Measurements from ENCODE around the gene MPI. TPM values are rescaled to one million over a fixed set of nuclear protein-coding genes. Genes with fewer than 3 reads are reported as not detected.

The MPI gene
- total RNA-seq, 1 experiment from 2014 or later = 57.5 TPM

GRCh38 chr15:74840851-74841775, 48.7 kb upstream of the MPI start:
- Histone ChIP-seq H2AK5ac (ENCODE audit: insufficient read length, low read length) (no peak overlapping the region), H3K14ac (ENCODE audit: insufficient read depth, low read length) (no peak overlapping the region), H4K5ac (ENCODE audit: insufficient read length, low read depth, low read length) (no peak overlapping the region), H3K4me1 (ENCODE audit: insufficient read depth, low read length) (no peaks in the 10 kb centered on the region; the same call in 1 of the 2 replicates), H4K91ac (ENCODE audit: insufficient read length, low read depth, low read length) (no peak overlapping the region), H4K20me1 (ENCODE audit: control insufficient read depth, insufficient read depth, insufficient read length) (peaks cover 3% of the 10 kb centered on the region), H3K4ac (ENCODE audit: low read depth, low read length) (no peak overlapping the region), H2BK20ac (ENCODE audit: low read depth, low read length, poor library complexity, severe bottlenecking) (no peak overlapping the region), H3K27me3 (ENCODE audit: insufficient read depth, low read length) (no peaks in the 10 kb centered on the region), H3K4me2 (ENCODE audit: insufficient read depth, insufficient read length, low read length) (no peak overlapping the region), H2BK15ac (ENCODE audit: low read depth, low read length) (no peak overlapping the region), H3K9me3 (ENCODE audit: control insufficient read depth, low read depth, low read length) (no peaks in the 10 kb centered on the region), H3K56ac (ENCODE audit: insufficient read length, low read depth, low read length) (no peak overlapping the region), H2BK12ac (ENCODE audit: insufficient read length, low read depth, low read length) (no peak overlapping the region), H3K23ac (ENCODE audit: insufficient read length, low read depth, low read length) (no peak overlapping the region), H3K9ac (ENCODE audit: extremely low read depth, insufficient read length, low read length) (no peak overlapping the region), H3K27ac (ENCODE audit: insufficient read length, low read depth, low read length) (no peak overlapping the region), H4K8ac (replicated peaks; ENCODE audit: insufficient read length, low read depth, low read length) (no peak overlapping the region), H2BK120ac (ENCODE audit: low read depth, low read length, poor library complexity, severe bottlenecking) (no peak overlapping the region), H3T11ph (ENCODE audit: low read length) (no peak overlapping the region), H3K79me2 (ENCODE audit: insufficient read depth, low read length) (no peaks in the 10 kb centered on the region), H2BK5ac (ENCODE audit: insufficient read length, low read length) (no peak overlapping the region), H2AFZ (ENCODE audit: low read length) (no peak overlapping the region), H3K23me2 (ENCODE audit: insufficient read length, low read depth, low read length, poor library complexity, severe bottlenecking) (peaks cover 6% of the 10 kb centered on the region), H3K79me1 (ENCODE audit: insufficient read depth, low read depth, low read length, poor library complexity, severe bottlenecking) (no peaks in the 10 kb centered on the region), H3K18ac (ENCODE audit: insufficient read length, low read depth, low read length) (no peak overlapping the region)
- Mint-ChIP-seq H3K9me3 (no peaks in the 10 kb centered on the region), H3K27ac (peak overlapping the region in 1 of 3 experiments; percentile 7; a peak in 2 of 7 replicates), H3K4me3 (peak overlapping the region; percentile 30 to 90), H3K4me1 (peaks cover 20 to 35% of the 10 kb centered on the region in 2 experiments), H3K36me3 (ENCODE audit: insufficient read depth in 1 of 3, low read depth in 3 of 3) (peaks cover 7 to 37% (median 37%) of the 10 kb centered on the region in 3 experiments), H3K27me3 (ENCODE audit: low read depth) (no peaks in the 10 kb centered on the region)
- no peak for DNase-seq
- TF ChIP-seq CTCF (conservative IDR thresholded peaks at IDR 0.05) = no peak
- no CpG with 5 or more reads among the region's 9 CpGs for WGBS (ENCODE audit: extremely low coverage, insufficient read length, low lambda C conversion rate)
